Lower leg skin (tissue), 4 donors: Measurements from ENCODE around the gene TBC1D21. TPM values are rescaled to one million over a fixed set of nuclear protein-coding genes. Genes with fewer than 3 reads are reported as not detected.
A peak's percentile ranks its signal among the peaks of the same experiment; 100 is the strongest.

Experiments used
- DNase-seq, 2 donors: peaks; one replicate each; pipeline ENCODE4 v3.0.0-alpha.2; 2019; ENCODE audit warnings: low spot score in 2 of 2
- H3K4me3 ChIP-seq: fragments of 200-600 bp; sonication (generic); 2 replicates; pipeline ENCODE4 v1.5.1; 2017; ENCODE audit warnings: mild to moderate bottlenecking, low read depth; ENCODE audit not compliant: poor library complexity, severe bottlenecking
- POLR2A ChIP-seq, 2 donors: fragments of 450-650 bp; IDR thresholded peaks; one replicate each; pipeline ENCODE4 v1.6.1; 2016 to 2017; ENCODE audit warnings: antibody characterized with exemption in 2 of 2, mild to moderate bottlenecking in 1 of 2, moderate library complexity in 1 of 2
- WGBS, 2 donors: methylation state at CpG; one replicate each; pipeline ENCODE4 v1.1.5; 2018; 5-methylcytosine and 5-hydroxymethylcytosine counted together
- intact Hi-C: fragments of 100-400 bp; cut with DNase I; formaldehyde crosslinking; loops from one replicate; pipeline ENCODE4 v1.15.0; 2023; ENCODE audit warnings: low total_unique reads
- total RNA-seq, 4 donors: library from RNA; depleted of rRNA; stranded (reverse); fragments of >200 nt; gene quantifications; one replicate each; pipeline ENCODE4 v1.1.0, GENCODE V29; 2016
- TF ChIP-seq, protein P1 (sequence below), 3 donors: fragments of 450-650 bp; IDR thresholded peaks; one replicate each; pipeline ENCODE4 v1.5.1; 2016; ENCODE audit warnings: antibody characterized with exemption in 3 of 3, mild to moderate bottlenecking in 3 of 3, moderate library complexity in 2 of 3

The TBC1D21 gene, protein sequence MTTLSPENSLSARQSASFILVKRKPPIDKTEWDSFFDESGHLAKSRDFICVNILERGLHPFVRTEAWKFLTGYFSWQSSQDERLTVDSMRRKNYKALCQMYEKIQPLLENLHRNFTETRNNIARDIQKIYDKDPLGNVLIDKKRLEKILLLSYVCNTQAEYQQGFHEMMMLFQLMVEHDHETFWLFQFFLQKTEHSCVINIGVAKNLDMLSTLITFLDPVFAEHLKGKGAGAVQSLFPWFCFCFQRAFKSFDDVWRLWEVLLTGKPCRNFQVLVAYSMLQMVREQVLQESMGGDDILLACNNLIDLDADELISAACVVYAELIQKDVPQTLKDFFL
- not detected for total RNA-seq

GRCh38 chr15:73873456-73873855, at the start of gene TBC1D21:
TSS of gene TBC1D21 (plus strand) at chr15:73873564. CDS start at chr15:73873710, 146 bp downstream.
- intact Hi-C loops = no loop called here
- TF ChIP-seq POLR2A (IDR thresholded peaks at IDR 0.05) = no peak
- TF ChIP-seq, protein P1, sequence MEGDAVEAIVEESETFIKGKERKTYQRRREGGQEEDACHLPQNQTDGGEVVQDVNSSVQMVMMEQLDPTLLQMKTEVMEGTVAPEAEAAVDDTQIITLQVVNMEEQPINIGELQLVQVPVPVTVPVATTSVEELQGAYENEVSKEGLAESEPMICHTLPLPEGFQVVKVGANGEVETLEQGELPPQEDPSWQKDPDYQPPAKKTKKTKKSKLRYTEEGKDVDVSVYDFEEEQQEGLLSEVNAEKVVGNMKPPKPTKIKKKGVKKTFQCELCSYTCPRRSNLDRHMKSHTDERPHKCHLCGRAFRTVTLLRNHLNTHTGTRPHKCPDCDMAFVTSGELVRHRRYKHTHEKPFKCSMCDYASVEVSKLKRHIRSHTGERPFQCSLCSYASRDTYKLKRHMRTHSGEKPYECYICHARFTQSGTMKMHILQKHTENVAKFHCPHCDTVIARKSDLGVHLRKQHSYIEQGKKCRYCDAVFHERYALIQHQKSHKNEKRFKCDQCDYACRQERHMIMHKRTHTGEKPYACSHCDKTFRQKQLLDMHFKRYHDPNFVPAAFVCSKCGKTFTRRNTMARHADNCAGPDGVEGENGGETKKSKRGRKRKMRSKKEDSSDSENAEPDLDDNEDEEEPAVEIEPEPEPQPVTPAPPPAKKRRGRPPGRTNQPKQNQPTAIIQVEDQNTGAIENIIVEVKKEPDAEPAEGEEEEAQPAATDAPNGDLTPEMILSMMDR (IDR thresholded peaks at IDR 0.05) = no peak

GRCh38 chr15:73826711-73827251, 46.6 kb upstream of the TBC1D21 start:
- DNase-seq = no peak
- H3K4me3 ChIP-seq = no peak overlapping the region
- TF ChIP-seq POLR2A (IDR thresholded peaks at IDR 0.05) = no peak
- TF ChIP-seq, protein P1 (IDR thresholded peaks at IDR 0.05) = no peak
- intact Hi-C loops = no loop called here
- WGBS, 2 donors = 59 to 64% methylated on average over 3 of the region's 3 CpGs

More at GRCh38 chr15:73873456-73873855, at the start of gene TBC1D21:
- peak in 1 of 2 donors; percentile 45 for DNase-seq
- WGBS, 2 donors = 74 to 80% methylated on average over 5 of the region's 5 CpGs
- H3K4me3 ChIP-seq = no peak within 1 kb of the TSS

DNA sequence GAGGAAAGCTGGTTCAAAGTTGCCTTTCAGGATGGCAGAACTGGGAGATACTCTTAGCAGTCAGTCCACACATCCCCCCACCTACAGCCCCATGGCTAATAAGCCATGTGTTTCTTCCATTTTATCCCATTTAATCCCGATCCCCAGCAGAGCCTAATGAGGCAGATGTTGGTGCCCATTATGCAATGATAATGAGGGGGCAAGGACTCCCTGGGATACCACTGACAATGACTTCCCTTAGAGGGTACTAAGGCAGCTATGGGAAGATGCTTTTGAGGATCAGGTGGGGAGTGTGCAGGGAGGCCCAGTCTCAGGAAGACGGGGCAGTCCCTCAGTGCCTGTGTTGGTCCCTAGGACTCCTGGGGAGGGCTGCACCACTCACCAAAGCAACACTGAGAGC, 43.8 kb upstream of the TBC1D21 start:
- H3K4me3 ChIP-seq = no peak overlapping the region
- DNase-seq = no peak
- TF ChIP-seq, protein P1 (IDR thresholded peaks at IDR 0.05) = no peak
- no peak for TF ChIP-seq POLR2A (IDR thresholded peaks at IDR 0.05)
- WGBS, 2 donors = 78 to 89% methylated on average over 2 of the region's 2 CpGs
- intact Hi-C loops = no loop called here

DNA sequence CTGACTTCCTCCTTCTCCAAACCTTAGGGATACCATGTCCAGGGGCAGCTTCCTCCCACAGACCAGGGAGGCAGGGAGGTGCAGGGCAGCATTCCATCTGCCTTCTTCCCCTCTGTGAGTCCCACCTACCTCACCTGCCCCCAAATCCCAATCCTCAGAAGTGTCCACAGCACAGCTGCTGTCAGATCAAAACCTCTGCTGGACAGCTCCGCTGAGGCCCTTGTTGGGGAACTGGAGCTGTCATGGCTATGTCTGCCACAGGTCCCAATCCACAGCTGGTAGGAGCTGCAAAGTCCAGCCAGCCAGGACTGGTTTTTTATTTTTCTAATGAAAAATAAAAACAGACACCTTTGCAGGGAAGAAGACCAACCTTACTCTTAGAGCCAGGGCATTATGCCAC, 40.7 kb upstream of the TBC1D21 start:
- TF ChIP-seq, protein P1 (IDR thresholded peaks at IDR 0.05) = no peak
- no peak for TF ChIP-seq POLR2A (IDR thresholded peaks at IDR 0.05)
- H3K4me3 ChIP-seq = no peak overlapping the region
- intact Hi-C loops = no loop called here
- DNase-seq = no peak
- 60 to 67% methylated on average over 1 of the region's 1 CpG for WGBS, 2 donors

GRCh38 chr15:73836845-73837244, 36.5 kb upstream of the TBC1D21 start:
- no peak overlapping the region for H3K4me3 ChIP-seq
- WGBS, 2 donors = 75 to 89% methylated on average over 3 of the region's 3 CpGs
- intact Hi-C loops = no loop called here
- TF ChIP-seq, protein P1 (IDR thresholded peaks at IDR 0.05) = no peak
- no peak for TF ChIP-seq POLR2A (IDR thresholded peaks at IDR 0.05)
- no peak for DNase-seq
